Ecto neural progenitor cell (in vitro differentiated cells): Measurements from ENCODE around the gene DCDC2B.
"Not testable (repeated sequence)": the region's sequence is repeated elsewhere in the genome, so short reads cannot be mapped to it uniquely, and the experiment has no call there.

Source experiments
- DNase-seq: peaks from one replicate; pipeline ENCODE4 v3.0.0-alpha.2; 2018; ENCODE audit warnings: low spot score

DCDC2B gene

DNA sequence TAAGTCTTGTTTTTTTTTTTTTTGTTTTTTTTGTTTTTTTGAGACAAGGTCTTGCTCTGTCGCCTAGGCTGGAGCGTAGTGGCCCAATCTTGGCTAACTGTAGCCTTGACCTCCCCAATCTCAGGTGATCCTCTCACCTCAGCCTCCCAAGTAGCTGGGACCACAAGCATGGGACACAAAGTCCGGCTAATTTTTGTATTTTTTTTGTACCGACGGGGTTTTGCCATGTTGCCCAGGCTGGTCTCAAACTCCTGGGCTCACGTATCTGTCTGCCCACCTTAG, 48.3 kb downstream of the DCDC2B start:
- no peak for DNase-seq

DNA sequence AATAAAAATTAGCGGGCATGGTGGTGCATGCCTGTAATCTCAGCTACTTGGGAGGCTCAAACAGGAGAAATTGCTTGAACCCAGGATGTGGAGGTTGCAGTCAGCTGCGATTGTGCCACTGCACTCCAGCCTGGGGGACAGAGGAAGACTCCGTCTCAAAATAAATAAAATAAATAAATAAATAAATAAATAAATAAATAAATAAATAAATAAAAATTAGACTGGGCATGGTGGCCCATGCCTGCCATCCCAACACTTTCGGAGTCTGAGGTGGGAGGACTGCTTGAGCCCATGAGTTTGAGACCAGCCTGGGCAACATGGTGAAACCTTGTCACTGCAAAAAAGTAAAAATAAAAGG, 54.3 kb downstream of the DCDC2B start:
- not testable (repeated sequence) for DNase-seq

DNA sequence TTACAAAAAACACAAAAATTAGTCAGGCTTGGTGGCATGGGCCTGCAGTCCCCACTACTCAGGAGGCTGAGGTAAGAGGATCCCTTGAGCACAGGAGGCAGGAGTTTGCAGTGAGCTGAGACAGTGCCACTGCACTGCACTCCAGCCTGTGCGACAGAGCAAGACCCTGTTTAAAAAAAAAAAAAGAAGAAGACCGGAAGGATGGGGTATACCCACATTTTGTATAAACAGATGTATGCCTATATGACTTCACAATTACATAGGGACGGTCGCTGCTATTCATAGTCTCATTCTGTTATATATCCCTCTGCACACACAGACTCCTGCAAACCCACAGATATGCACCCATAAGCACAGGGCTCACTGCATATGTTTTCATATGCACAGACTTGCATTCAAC, 54.9 kb downstream of the DCDC2B start:
- DNase-seq = no peak
